B cell (primary cell): Measurements from ENCODE around the gene TMEM271. TPM values are rescaled to one million over a fixed set of nuclear protein-coding genes. Genes with fewer than 3 reads are reported as not detected.

ENCODE experiments used
- ATAC-seq: fragments of 200-7000 bp; cut with Tn5 transposase; one replicate; pipeline ENCODE4 v1.10.0; 2021; ENCODE audit warnings: low read depth, mild to moderate bottlenecking, moderate number of reproducible peaks, moderate library complexity
- CTCF ChIA-PET: fragments of 350-600 bp; sonication (Branson Sonifier 250); formaldehyde crosslinking; loops from one replicate; lab custom pipeline; 2021; ENCODE audit warnings: antibody characterized with exemption, inconsistent platforms; lab: Charles Lee
- POLR2A ChIA-PET: fragments of 350-600 bp; sonication (Branson Sonifier 250); formaldehyde crosslinking; loops from one replicate; lab custom pipeline; 2021; ENCODE audit warnings: antibody characterized with exemption; lab: Charles Lee
- DNase-seq: peaks from one replicate; pipeline ENCODE4 v3.0.0; 2013
- H2AFZ ChIP-seq: 2 replicates; pipeline ENCODE4 v1.6.1; 2012; ENCODE audit warnings: mild to moderate bottlenecking, low read depth, low read length; ENCODE audit not compliant: insufficient read depth, poor library complexity, severe bottlenecking
- H3K27ac ChIP-seq, 2 donors: 1 replicate in 1 of 2; 2 replicates in 1 of 2; pipeline ENCODE4 v1.5.1; 2012 to 2013; ENCODE audit warnings: low read length in 2 of 2, mild to moderate bottlenecking in 2 of 2, moderate library complexity in 1 of 2
- H3K27me3 ChIP-seq, 4 experiments: fragments of 200-600 bp in 1 of 4; sonication (generic) in 1 of 4; replicated peaks in 1 of 4; 1 replicate in 2 of 4; 2 replicates in 2 of 4; pipeline versions ENCODE4 v1.6.1 to v1.7.0; 2013 to 2016; ENCODE audit warnings: low read length in 3 of 4, mild to moderate bottlenecking in 2 of 4, mixed read lengths in 1 of 4, moderate library complexity in 1 of 4; ENCODE audit not compliant: insufficient read depth in 4 of 4, control insufficient read depth in 3 of 4; ENCODE audit errors: control extremely low read depth in 1 of 4
- H3K36me3 ChIP-seq, 2 experiments: replicated peaks in 1 of 2; 1 replicate in 1 of 2; 2 replicates in 1 of 2; pipeline versions ENCODE4 v1.6.1 to v1.7.1; 2013; ENCODE audit warnings: low read length in 1 of 2; ENCODE audit not compliant: insufficient read depth in 2 of 2, control insufficient read depth in 1 of 2; ENCODE audit errors: control extremely low read depth in 1 of 2, extremely low read depth in 1 of 2
- H3K4me1 ChIP-seq, 2 donors: fragments of 200-600 bp in 1 of 2; sonication (generic) in 1 of 2; 1 replicate in 1 of 2; 2 replicates in 1 of 2; pipeline versions ENCODE4 v1.5.1 to v1.6.1; 2013 to 2017; ENCODE audit warnings: low read length in 2 of 2; ENCODE audit not compliant: control insufficient read depth in 2 of 2, insufficient read depth in 2 of 2
- H3K4me2 ChIP-seq: replicated peaks from 2 replicates; pipeline ENCODE3; 2012; ENCODE audit warnings: mild to moderate bottlenecking, low read depth, low read length; ENCODE audit not compliant: poor library complexity, severe bottlenecking
- H3K4me3 ChIP-seq, 5 experiments: fragments of 200-600 bp in 1 of 5; sonication (generic) in 1 of 5; 1 replicate in 3 of 5; 2 replicates in 2 of 5; pipeline versions ENCODE4 v1.5.1 to v1.7.0; 2011 to 2016; ENCODE audit warnings: low read length in 4 of 5, mild to moderate bottlenecking in 4 of 5, low read depth in 2 of 5, control low read depth in 1 of 5, moderate library complexity in 1 of 5; ENCODE audit not compliant: insufficient read depth in 1 of 5; ENCODE audit errors: control extremely low read depth in 1 of 5, extremely low read depth in 1 of 5
- H3K79me2 ChIP-seq: fragments of 200-600 bp; sonication (generic); one replicate; pipeline ENCODE4 v1.6.0; 2016; ENCODE audit warnings: low read length; ENCODE audit not compliant: control insufficient read depth, insufficient read depth
- H3K9ac ChIP-seq: fragments of 200-600 bp; sonication (generic); 2 replicates; pipeline ENCODE4 v1.6.1; 2017; ENCODE audit warnings: mild to moderate bottlenecking, low read length, moderate library complexity
- H3K9me3 ChIP-seq, 3 donors: one replicate each; pipeline versions ENCODE4 v1.6.1 to v1.7.1; 2013; ENCODE audit warnings: low read length in 2 of 3; ENCODE audit not compliant: control insufficient read depth in 2 of 3, insufficient read depth in 1 of 3; ENCODE audit errors: control extremely low read depth in 1 of 3
- H4K20me1 ChIP-seq: 2 replicates; pipeline ENCODE4 v1.6.0; 2012; ENCODE audit warnings: mild to moderate bottlenecking, low read length; ENCODE audit not compliant: insufficient read depth, control insufficient read depth, poor library complexity, severe bottlenecking
- H3K27ac Mint-ChIP-seq: one replicate; pipeline ENCODE4 v1.8.0; 2021; ENCODE audit warnings: mixed read lengths
- H3K27me3 Mint-ChIP-seq: one replicate; pipeline ENCODE4 v1.8.0; 2021; ENCODE audit warnings: mixed read lengths
- H3K4me1 Mint-ChIP-seq: one replicate; pipeline ENCODE4 v1.8.0; 2021; ENCODE audit warnings: mixed read lengths
- H3K4me3 Mint-ChIP-seq: one replicate; pipeline ENCODE4 v1.8.0; 2021; ENCODE audit warnings: mixed read lengths
- H3K9me3 Mint-ChIP-seq: one replicate; pipeline ENCODE4 v1.8.0; 2022; ENCODE audit warnings: mixed read lengths; ENCODE audit not compliant: insufficient read depth
- CTCF ChIP-seq: fragments of 200-600 bp; IDR thresholded peaks from one replicate; pipeline ENCODE4 v1.8.0; 2022; ENCODE audit warnings: antibody characterized with exemption, mild to moderate bottlenecking
- EZH2 ChIP-seq: IDR thresholded peaks from 2 replicates; pipeline ENCODE4 v1.6.1; 2012; ENCODE audit warnings: borderline replicate concordance, low read depth, mild to moderate bottlenecking, moderate library complexity, low read length; ENCODE audit not compliant: insufficient read depth, poor library complexity, severe bottlenecking
- WGBS: methylation state at CpG from one replicate; pipeline ENCODE4 v1.1.5; 2013; ENCODE audit warnings: missing lambda C conversion rate; ENCODE audit not compliant: insufficient coverage; 5-methylcytosine and 5-hydroxymethylcytosine counted together
- intact Hi-C: fragments of 100-400 bp; cut with micrococcal nuclease; formaldehyde crosslinking; loops from one replicate; pipeline ENCODE4 v1.10.0; 2022
- polyA plus RNA-seq: library from polyadenylated mRNA; depleted of rRNA; stranded (reverse); fragments of >200 nt; gene quantifications from 2 replicates; pipeline ENCODE4 v1.2.3, GENCODE V29; 2012
- total RNA-seq, 2 donors: library from RNA; stranded (reverse); fragments of 120-200 nt in 1 of 2; gene quantifications; 1 replicate in 1 of 2; 2 replicates in 1 of 2; pipeline versions ENCODE4 v1.2.3 to v1.2.4, GENCODE V29; 2013 to 2022

Gene TMEM271
- total and polyA plus RNA-seq, 2 donors (not counting 1 experiment from before 2014, with no cell fraction given), result not detected

GRCh38 chr4:600850-601515 lies 24.9 kb upstream of the TMEM271 start:
- no peaks in the 10 kb centered on the region for H3K36me3 ChIP-seq
- H3K4me1 ChIP-seq, result no peaks in the 10 kb centered on the region
- H3K9me3 Mint-ChIP-seq, result no peaks in the 10 kb centered on the region
- no peak overlapping the region for H3K27ac ChIP-seq
- peaks cover 0 to 5% (median 3%) of the 10 kb centered on the region in 4 experiments for H3K27me3 ChIP-seq
- no peak overlapping the region for H2AFZ ChIP-seq
- H3K4me2 ChIP-seq, result no peak overlapping the region
- H3K9ac ChIP-seq, result no peak overlapping the region
- H3K4me3 ChIP-seq, result no peak overlapping the region
- DNase-seq, result no peak
- H3K27ac Mint-ChIP-seq, result no peak overlapping the region
- ChIA-PET CTCF (no interaction called here), POLR2A (no interaction called here)
- no peaks in the 10 kb centered on the region for H3K79me2 ChIP-seq
- no peak overlapping the region for H3K4me3 Mint-ChIP-seq
- H3K9me3 ChIP-seq, result peaks cover 0 to 30% (median 0%) of the 10 kb centered on the region in 3 donors
- intact Hi-C loops, result no loop called here
- 78% methylated on average over 8 of the region's 11 CpGs for WGBS
- H4K20me1 ChIP-seq, result no peaks in the 10 kb centered on the region
- TF ChIP-seq CTCF (no peak), EZH2 (no peak)
- H3K27me3 Mint-ChIP-seq, result peaks cover 19% of the 10 kb centered on the region
- H3K4me1 Mint-ChIP-seq, result peaks cover 5% of the 10 kb centered on the region
- ATAC-seq, result no peak

GRCh38 chr4:600166-600565 lies 24.1 kb upstream of the TMEM271 start:
- Histone ChIP-seq H3K79me2 (no peaks in the 10 kb centered on the region), H3K4me3 (no peak overlapping the region), H3K36me3 (no peaks in the 10 kb centered on the region), H3K9me3 (peaks cover 0 to 24% (median 0%) of the 10 kb centered on the region in 3 donors), H2AFZ (no peak overlapping the region), H4K20me1 (no peaks in the 10 kb centered on the region), H3K27ac (no peak overlapping the region), H3K9ac (no peak overlapping the region), H3K27me3 (peaks cover 0 to 5% (median 3%) of the 10 kb centered on the region in 4 experiments), H3K4me2 (no peak overlapping the region), H3K4me1 (no peaks in the 10 kb centered on the region)
- intact Hi-C loops, result no loop called here
- WGBS, result 87% methylated on average over 6 of the region's 6 CpGs
- H3K27ac Mint-ChIP-seq, result no peak overlapping the region
- ChIA-PET CTCF (no interaction called here), POLR2A (no interaction called here)
- no peak for DNase-seq
- TF ChIP-seq CTCF (no peak), EZH2 (no peak)
- H3K27me3 Mint-ChIP-seq, result peaks cover 22% of the 10 kb centered on the region
- ATAC-seq, result no peak
- peaks cover 5% of the 10 kb centered on the region for H3K4me1 Mint-ChIP-seq
- no peak overlapping the region for H3K4me3 Mint-ChIP-seq
- H3K9me3 Mint-ChIP-seq, result peaks cover 5% of the 10 kb centered on the region
